Stimulated activated CD4-positive, alpha-beta T cell treated with anti-CD3 and anti-CD28 coated beads, TNF-alpha, amount 100 ng/mL, for 1 hour (primary cell): ENCODE results near the gene TMEM19.

ENCODE experiments used
- DNase-seq, 3 donors: peaks; one replicate each; pipeline ENCODE4 v3.0.0-alpha.2; 2020; ENCODE audit warnings: low read depth in 3 of 3, low spot score in 1 of 3

The TMEM19 gene

GRCh38 chr12:71685914-71686657, at the start of gene TMEM19:
TMEM19 (plus strand) TSS chr12:71686082; CDS start chr12:71686681, 599 bp downstream.
- peak; percentile 45 to 62 (median 52) for DNase-seq

DNA sequence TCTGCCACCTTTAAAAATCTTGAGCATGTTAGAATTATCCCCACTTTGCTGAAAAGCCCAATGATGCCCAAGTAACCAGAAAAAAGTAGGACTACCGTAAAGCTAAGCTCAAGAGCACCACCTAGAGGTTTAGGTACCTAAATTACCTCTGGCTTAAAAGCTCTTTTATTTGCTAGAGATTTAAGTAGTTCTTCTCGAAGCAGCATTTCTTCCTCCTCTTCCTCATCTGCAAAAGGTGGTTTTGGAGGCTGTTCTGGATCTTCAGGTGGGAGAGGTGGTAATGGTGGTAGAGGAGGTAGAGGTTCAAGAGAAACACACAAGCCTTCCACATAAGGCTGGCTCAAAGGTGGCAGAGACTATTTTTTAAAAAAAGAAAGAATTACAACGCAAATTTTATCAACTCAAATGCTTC, 49.2 kb upstream of the TMEM19 start:
- DNase-seq = no peak

DNA sequence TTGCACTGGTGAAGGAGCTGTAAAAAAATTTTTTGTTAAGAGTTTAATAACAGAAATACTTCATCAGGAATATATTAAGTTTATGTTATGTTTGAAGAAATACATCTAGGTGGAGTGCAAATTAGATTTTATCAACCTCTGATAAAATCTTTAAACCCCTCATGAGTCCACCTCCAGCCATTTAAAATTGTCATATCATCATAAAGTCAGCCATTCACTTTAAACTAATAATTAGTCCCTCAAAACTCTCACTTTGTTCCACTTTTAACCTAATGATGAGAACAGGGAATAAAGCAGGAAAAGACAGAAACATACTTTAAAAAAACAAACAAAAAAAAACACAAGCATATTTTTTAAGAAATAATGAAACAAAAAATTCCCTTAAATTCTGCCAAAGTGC, 47.4 kb upstream of the TMEM19 start:
- DNase-seq = no peak

DNA sequence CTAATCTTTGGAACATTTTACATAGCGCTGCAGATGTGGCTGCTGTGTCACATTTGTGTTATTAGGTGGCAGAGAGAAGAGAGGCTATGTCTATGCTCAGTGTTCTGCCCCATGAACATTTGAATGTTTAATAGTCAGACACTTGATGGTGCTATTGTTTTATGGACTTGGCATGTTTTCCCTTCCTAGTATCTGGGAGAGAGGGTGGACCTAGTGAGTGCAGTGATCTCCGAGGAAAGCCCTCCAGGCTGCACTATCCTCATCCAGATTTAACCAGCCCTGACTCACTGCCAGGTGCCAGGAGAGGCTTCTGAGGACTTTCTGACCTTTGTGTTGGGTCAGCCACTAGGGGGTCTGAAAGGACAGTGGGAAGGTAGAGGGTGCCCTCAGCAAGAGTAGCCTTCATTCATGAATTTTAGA, 46.5 kb upstream of the TMEM19 start:
- no peak for DNase-seq

- no peak for DNase-seq
Measured at GRCh38 chr12:71640316-71640715, 45.6 kb upstream of the TMEM19 start.

GRCh38 chr12:71641390-71641789, 44.5 kb upstream of the TMEM19 start:
- DNase-seq = no peak

DNA sequence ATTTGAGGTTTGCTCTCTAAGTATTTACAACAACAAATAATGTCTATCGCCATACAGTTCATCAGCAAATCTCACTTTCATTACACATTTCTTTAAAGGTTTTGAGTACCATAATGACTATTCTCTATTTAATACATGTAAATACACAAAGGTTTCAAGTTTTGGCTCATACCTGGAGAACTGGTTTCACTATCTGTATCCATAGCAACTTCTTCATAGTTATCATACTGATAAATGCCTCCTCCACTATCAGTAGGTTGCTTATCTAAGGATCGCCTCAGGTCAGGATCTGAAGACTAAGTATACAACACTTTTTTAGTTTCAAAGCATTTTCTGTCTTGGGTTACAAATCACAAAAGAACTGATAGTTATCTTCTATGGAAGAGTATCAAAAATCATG, 43.6 kb upstream of the TMEM19 start:
- DNase-seq = no peak

DNA sequence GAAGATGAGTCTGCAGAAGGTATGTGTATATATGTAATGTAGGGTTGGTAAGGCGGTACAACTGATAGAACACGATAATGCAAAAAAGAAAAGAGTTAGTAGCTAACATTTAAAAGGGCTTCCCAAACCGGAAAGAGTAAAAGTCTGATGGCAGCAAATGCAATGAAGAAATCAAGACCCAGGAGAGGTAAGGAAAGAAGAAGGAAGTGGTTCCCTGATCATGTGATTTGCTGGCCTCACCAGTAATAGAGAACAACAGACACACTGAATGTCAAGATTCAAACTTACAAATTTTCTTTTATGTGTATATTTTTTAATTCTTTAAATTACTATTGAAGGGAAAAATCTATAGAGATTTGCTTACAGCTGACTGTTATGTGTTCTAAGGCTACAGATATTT, 40.6 kb upstream of the TMEM19 start:
- no peak for DNase-seq

- no peak for DNase-seq
Measured at GRCh38 chr12:71646512-71646911, 39.4 kb upstream of the TMEM19 start.

DNA sequence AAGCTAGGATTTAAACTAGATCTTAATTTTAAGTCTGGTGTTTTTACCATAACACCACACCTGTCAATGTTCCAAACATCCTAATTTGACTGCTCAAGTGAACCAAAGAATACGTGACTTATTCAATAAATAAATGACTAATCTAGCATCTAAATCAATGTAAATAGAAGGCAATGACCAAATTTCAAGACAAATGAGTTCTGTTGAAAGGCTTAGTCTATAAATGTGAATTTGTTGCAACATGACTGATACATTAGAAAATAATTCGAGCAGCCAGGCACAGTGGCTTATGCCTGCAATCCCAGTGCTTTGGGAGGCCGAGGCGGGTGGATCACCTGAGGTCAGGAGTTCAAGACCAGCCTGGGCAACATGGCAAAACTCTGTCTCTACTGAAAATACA, 37.3 kb upstream of the TMEM19 start:
- DNase-seq = no peak

- no peak for DNase-seq
Measured at GRCh38 chr12:71649401-71649800, 36.5 kb upstream of the TMEM19 start.

DNA sequence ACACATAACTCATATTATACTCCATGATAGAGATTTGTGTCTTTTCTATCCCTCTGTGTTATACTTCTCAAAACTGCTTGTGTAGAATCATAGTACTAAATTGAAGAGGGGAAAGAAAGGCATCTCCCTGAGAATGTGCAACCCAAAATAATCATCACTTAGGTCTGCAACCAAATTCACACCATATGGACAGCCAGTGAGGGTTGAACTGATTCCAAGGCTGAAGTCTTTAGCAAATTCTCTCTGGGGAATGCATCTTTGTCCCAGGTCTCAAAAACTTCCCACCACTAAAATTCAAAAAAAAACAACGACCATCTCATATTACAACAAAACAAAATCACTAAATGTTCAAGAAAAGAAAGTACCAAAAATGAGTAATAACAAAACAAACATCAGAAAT, 33.2 kb upstream of the TMEM19 start:
- no peak for DNase-seq

DNA sequence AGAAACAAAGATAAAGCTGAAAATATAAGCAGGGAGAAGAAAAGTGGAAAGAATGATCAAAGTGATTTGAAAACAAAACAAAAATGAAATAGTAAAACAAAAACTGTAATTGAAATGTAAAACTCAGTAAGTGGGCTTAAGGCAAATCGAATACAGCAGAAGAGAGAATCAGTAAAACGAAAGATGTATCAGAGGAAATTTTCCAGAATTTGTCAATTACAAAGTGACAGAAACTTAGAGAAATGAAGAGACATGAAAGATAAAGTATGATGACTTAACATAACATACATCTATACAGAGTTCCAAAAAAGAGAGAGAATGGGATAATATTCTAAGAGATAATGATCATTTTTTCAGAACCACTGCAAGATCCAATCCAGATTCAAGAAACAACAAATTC, 32.7 kb upstream of the TMEM19 start:
- DNase-seq = no peak

DNA sequence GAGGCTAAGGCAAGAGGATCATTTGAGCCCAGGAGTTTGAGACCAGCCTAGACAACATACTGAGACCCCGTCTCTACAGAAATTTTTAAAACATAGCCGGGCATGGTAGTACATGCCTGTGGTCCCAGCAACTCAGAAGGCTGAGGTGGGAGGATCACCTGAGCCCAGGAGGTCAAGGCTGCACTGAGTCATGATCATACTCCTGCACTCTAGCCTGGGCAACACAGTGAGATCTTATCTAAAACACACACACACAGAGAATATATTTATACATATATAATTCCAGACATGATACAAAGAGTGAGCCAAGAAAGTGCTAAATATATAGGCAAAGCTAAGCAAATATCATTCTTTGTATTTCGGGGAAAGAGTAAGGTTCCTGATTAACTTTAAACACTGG, 31.7 kb upstream of the TMEM19 start:
- no peak for DNase-seq

DNA sequence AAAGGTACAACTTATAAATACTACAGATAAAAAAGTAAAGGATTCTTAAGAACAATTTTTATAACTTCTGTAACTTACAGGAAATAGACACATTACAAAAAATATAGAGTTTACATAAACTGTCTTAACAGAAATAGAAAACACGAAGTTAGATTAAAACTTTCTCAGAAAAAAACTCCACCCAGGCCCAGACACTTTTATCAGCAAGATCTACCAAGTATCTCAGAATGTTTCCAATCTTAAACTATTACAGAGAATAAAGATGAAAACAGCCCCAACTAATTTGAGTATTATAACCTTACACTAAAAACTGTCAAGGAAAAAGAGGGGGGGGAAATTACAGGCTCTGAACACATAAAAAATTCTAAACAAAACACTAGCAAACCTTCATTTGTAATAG, 30.4 kb upstream of the TMEM19 start:
- no peak for DNase-seq

DNA sequence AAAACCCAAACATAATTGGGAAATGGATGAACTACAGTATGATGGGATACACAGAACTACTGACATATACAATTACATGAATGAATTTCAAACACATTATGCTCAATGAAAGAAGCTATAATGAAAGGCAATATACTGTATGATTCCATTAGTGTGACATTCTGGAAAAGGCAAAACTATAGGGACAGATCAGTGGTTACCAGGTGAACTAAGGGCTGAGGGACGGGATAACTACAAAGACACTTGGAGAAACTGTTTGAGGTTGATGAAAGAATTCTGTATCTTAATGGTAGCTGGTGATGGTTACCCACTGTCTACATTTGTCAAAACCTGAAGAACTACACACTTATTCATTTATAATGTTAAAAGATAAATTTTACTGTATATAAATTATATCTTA, 30.0 kb upstream of the TMEM19 start:
- DNase-seq = no peak

GRCh38 chr12:71656740-71657139, 29.1 kb upstream of the TMEM19 start:
- DNase-seq = no peak

DNA sequence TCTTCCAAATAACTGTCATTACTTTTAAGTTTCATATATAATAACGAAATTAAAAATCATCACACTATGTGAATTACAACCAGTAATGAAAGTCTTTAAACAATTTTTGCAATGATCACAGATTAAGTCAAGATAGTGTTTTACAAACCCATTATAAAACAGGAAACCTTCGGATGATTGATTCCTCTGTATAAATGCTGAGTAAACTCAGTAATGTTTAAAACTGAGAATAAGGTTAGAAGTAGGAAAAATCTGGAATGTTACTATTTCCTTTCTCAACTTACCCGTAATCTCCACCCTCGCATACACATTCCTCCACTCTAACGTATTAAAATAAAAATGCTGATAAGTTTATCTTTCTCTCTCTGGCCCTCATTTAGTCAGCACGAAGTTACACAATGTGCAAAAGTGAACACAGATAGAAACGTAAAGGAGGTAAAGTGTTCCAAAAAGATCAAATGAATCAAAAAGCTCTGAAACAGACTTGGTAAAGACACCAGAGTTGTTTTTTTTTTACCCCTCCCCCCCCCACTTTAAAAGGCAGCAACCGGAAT, 23.8 kb upstream of the TMEM19 start:
- DNase-seq = no peak

DNA sequence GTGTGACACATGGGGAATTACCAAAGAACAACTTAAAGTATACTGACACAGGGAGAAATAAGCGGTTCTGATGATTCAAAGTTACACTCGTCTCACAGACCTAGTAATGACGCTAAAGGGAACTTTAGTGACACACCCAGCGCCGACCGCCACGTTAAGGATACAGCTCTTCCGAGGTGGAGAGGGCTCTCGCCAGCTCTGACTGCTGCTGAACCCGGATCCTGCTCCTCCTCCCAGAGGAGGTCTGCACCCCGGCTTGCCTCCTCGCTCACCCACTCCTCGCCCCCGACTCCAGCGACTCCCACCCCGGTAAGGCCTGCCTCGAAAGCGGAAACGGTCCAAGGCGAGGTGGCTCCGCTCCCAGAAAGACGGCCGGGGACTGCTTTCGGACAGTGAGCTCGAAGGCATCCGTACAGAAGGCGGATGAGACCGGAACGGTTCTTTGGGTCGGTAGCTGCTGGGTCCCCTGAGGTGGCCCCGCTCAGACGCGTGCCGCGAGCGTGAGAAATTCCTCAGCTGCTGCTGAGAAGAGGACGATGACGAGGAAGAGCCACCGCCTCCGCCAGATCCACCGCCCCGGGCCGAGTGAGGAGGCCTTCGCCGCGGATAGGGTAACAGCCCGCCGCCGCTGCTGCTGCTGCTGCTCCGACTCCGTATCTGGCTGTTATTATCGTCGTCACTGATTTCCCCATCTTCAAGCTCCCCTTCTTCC, 22.9 kb upstream of the TMEM19 start:
- peak; percentile 15 to 57 (median 55) for DNase-seq

GRCh38 chr12:71663561-71664410, 22.1 kb upstream of the TMEM19 start, which contains the start of the genes THAP2 and ZFC3H1:
THAP2 (plus strand) TSS chr12:71664301; CDS start chr12:71664510, 209 bp downstream.
ZFC3H1 (minus strand) TSS chr12:71663848; CDS start chr12:71663610, 238 bp downstream.
- DNase-seq = peak; percentile 69 to 81 (median 78)

- DNase-seq = no peak
Measured at GRCh38 chr12:71664411-71665089, 21.3 kb upstream of the TMEM19 start.
